Measurements from ENCODE around the gene RPTOR. TPM values are rescaled to one million over a fixed set of nuclear protein-coding genes. Genes with fewer than 3 reads are reported as not detected.

Gene RPTOR
- polyA plus RNA-seq, 1 donor from 2014 or later: 9.9 TPM

DNA sequence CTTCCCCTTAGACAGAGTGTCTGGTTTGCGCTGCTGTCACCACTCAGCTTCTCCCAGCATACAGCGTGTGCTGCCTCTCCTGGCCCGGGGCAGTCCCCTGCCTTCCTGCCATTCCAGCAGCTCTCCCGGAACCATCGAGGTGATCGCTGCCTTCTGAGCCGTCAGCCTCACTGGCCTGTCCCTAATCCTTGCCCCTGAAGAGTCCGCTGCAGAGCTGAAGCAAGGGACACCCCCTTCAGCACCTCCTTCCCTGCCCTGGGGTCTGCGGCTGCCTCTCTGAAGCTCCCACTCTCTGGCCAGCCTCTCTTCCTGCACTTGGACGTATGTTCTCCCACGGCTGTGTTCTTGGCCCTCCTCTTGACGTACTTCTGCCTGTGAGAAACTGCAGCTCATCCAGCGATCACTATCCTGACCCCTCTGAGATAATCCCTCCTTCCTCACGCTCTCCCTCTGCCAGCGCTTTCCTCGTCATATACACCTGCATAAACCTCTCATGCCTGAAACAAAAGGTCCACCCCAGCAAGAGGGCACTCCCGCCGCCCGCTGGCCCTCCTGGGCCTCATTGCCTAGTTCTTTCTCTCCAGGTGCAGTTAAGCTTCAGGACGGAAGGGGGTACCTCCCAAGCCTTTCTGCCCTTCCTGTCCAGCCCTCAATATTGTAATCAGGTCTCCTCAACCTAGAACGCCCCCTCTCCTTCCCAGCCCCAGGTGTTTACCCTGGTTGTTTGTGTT is 226.4 kb downstream of the RPTOR start:
- Mint-ChIP-seq H3K36me3 (peaks cover 13% of the 10 kb centered on the region), H3K27me3 (no peaks in the 10 kb centered on the region), H3K4me3 (no peak overlapping the region), H3K9me3 (no peaks in the 10 kb centered on the region), H3K4me1 (peaks cover 8 to 22% (median 17%) of the 10 kb centered on the region in 3 donors), H3K27ac (no peak overlapping the region)

DNA sequence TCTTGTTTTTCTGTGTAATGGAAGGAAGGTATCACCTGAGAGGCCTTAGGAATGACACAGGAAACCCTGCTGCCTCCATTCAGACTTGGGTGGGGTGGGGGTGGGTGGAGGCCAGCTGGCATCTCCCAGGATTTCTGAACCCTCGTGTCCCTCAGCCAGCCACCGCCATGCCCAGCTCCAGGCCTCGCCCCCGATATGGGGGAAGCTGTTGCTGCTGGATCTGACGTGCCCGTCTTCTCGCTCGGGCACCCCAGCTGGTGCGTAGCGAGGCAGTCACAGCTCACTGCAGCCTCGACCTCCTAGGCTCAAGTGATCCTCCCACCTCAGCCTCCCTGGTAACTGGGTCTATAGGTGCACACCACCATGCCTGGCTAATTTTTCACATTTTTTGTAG is 227.0 kb downstream of the RPTOR start:
- H3K9me3 Mint-ChIP-seq: no peaks in the 10 kb centered on the region
- peaks cover 8 to 22% (median 17%) of the 10 kb centered on the region in 3 donors for H3K4me1 Mint-ChIP-seq
- peak overlapping the region in 1 of 4 donors; percentile 52 for H3K4me3 Mint-ChIP-seq
- H3K27ac Mint-ChIP-seq: no peak overlapping the region
- H3K36me3 Mint-ChIP-seq: peaks cover 13% of the 10 kb centered on the region
- H3K27me3 Mint-ChIP-seq: no peaks in the 10 kb centered on the region

DNA sequence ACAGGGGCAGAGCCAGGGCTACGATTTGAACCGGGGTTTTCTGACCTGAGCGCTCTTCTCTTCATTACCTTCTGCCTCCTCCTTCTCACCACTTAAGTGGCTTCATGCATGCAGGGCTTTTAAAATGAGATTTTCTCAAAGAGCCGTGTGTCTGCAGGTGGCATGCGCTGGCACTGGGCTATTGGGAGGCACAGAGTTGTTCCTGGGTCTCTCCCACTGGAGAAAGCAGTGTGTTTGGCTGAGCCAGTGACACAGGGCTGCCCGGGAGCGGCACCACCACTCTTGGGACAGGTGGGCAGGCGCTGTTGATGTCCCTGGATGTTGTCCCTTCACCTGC is 228.2 kb downstream of the RPTOR start:
- no peaks in the 10 kb centered on the region for H3K9me3 Mint-ChIP-seq
- no peak overlapping the region for H3K27ac Mint-ChIP-seq
- H3K4me3 Mint-ChIP-seq: no peak overlapping the region
- peaks cover 8 to 22% (median 17%) of the 10 kb centered on the region in 3 donors for H3K4me1 Mint-ChIP-seq
- peaks cover 19% of the 10 kb centered on the region for H3K36me3 Mint-ChIP-seq
- H3K27me3 Mint-ChIP-seq: no peaks in the 10 kb centered on the region

DNA sequence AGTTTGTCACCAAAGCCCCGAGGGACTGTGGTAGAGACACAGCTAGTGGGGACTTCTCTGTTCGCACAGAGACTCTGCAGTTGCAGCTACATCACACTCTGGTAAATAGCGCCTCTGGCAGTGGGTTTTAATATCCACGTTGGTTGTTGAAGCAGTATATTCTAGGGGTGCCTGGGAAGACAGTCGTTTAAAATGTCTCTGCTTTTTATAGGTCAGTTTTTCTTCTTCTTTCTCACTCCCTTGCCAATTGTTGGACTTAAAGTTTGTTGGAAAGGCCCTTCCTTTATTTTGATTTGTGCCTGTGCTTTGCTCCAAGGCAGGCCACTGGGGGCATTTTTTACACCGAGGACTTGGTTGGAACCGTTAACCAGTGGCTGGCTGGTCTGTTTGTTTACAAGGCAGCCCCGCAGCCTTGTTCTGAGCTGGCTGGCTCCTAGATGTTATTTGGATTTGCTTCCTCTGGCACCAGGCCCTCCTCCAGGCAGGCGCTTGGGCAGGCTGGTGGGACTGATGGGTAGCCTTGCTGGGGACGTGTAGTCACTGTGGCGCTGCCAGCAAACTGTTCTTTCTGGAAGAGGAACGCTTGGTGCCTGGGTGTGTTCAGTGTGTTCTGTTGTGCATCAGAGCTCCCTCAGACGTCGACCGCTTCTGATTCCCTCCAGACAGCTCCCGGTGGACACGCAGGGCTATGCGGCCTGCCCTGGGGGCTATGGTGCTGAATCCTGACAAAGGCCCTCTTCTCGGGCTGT is 228.8 kb downstream of the RPTOR start:
- Mint-ChIP-seq H3K36me3 (peaks cover 21% of the 10 kb centered on the region), H3K4me3 (no peak overlapping the region), H3K27ac (no peak overlapping the region), H3K4me1 (peaks cover 8 to 27% (median 17%) of the 10 kb centered on the region in 3 donors), H3K9me3 (no peaks in the 10 kb centered on the region), H3K27me3 (no peaks in the 10 kb centered on the region)

DNA sequence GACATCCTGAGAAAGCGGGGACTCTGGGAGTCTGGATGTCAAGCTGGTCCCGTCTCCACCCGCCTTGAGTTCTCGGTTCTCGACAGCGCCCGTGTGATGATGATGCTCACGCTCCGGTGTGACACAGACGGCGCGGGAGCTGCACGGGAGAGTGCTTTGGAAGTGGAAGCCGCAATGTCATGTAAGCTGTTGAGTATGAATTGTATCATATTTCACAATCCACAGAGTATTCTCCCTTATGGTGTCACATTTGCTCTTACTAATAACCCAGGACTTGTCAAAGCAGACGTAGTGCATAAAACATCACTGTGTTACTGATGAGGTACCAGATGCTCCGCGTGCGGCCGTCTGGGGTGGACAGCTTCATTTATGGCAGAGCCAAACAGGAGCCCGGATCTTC is 229.5 kb downstream of the RPTOR start:
- Mint-ChIP-seq H3K27me3 (no peaks in the 10 kb centered on the region), H3K9me3 (no peaks in the 10 kb centered on the region), H3K4me3 (peak overlapping the region in 1 of 4 donors; percentile 18), H3K36me3 (peaks cover 21% of the 10 kb centered on the region), H3K4me1 (peaks cover 8 to 27% (median 17%) of the 10 kb centered on the region in 3 donors), H3K27ac (no peak overlapping the region)

DNA sequence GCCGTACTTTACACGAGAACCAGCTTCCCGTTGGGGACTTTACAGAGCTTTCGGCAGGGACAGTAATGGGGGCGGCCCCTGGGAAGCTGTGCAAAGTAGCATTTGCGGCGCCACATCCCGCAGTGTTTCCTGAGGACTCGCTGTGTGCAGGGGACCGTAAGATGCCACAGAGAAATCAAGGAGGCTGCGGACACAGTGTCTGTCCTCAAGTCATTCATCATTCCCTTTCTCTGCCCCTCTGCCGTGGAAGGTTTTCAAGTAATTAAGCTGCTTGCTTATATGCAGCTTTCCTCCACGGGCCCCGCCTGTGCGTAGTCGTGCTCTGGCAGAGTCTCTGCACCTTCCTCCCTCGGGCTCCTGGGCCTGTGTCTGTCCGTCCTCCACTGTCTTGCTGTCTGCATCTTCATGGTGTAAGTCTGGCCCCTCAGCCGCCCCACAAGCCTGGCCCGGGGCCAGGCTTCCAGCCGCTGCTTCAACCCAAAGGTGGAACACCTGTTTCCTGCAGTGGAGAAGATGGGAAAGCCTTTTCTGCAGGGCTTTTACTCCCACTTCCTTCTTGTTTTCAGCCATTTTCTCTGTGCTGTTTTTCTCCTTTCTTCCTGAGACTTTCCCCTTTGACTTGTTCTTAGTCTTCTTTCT is 230.1 kb downstream of the RPTOR start:
- H3K4me3 Mint-ChIP-seq: peak overlapping the region; percentile 10 to 92 (median 58)
- peaks cover 8 to 27% (median 17%) of the 10 kb centered on the region in 3 donors for H3K4me1 Mint-ChIP-seq
- H3K36me3 Mint-ChIP-seq: peaks cover 21% of the 10 kb centered on the region
- H3K27me3 Mint-ChIP-seq: no peaks in the 10 kb centered on the region
- H3K9me3 Mint-ChIP-seq: no peaks in the 10 kb centered on the region
- peak overlapping the region in 1 of 3 donors; percentile 18 for H3K27ac Mint-ChIP-seq

DNA sequence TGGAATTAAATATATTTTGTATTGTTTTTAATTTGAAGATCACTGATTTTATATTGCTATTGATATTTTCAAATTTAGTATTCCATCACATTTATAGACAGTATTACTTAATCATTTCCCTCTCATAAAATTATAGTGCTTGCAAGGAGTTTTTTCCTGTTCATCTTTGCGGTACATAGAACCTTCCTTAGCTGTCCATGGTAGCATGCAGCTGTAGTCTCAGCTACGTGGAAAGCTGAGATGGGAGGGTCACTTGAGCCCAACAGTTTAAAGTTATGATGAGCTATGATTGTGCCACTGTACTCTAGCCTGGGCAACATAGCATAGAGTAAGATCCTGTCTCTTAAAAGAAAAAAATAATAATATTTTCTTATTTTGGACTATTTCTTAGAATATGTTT is 231.2 kb downstream of the RPTOR start:
- Mint-ChIP-seq H3K4me1 (peaks cover 19 to 35% (median 24%) of the 10 kb centered on the region in 3 donors), H3K9me3 (no peaks in the 10 kb centered on the region), H3K4me3 (no peak overlapping the region), H3K27me3 (no peaks in the 10 kb centered on the region), H3K27ac (peak overlapping the region in 1 of 3 donors; percentile 60), H3K36me3 (peaks cover 17% of the 10 kb centered on the region)

DNA sequence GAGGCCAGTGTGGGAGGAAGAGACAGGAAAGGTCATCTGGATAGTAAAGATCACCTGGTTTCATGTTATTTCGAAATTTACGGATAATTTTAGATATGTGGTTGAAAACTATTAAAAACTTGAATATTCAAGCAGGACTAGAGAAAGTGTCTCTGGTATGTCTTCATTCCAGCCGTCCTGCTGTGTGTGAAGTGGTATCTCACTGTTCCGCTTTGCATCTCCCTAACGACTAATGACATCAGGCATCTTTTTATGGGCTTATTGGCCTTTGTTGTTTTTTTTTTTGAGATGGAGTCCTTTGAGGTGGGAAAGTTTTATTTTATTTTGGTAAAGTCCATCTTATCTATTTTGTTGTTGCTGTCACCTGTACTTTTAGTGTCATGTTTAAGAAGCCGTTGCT is 232.6 kb downstream of the RPTOR start:
- Mint-ChIP-seq H3K27ac (no peak overlapping the region), H3K9me3 (no peaks in the 10 kb centered on the region), H3K27me3 (no peaks in the 10 kb centered on the region), H3K4me1 (peaks cover 20 to 37% (median 26%) of the 10 kb centered on the region in 3 donors), H3K4me3 (no peak overlapping the region), H3K36me3 (peaks cover 13% of the 10 kb centered on the region)

DNA sequence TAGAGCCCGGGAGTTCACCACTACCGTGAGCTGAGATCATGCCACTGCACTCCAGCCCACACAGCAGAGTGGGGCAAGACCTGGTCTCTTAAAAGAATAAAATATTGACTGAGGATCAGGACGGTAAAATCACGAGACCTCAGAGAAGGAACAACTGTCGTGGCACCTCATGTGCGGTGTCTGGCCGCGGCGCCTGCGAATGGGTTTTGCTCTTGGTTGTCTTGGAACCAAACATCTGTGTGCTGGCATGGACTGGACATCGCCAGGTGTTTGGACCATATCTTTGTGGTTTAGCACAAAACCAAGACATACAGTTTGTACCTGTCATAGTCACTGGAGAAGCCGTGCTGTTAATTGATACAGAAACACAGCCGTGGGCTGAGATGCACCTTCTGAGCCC is 234.1 kb downstream of the RPTOR start:
- Mint-ChIP-seq H3K36me3 (peaks cover 13% of the 10 kb centered on the region), H3K9me3 (no peaks in the 10 kb centered on the region), H3K27me3 (no peaks in the 10 kb centered on the region), H3K4me1 (peaks cover 25 to 38% (median 31%) of the 10 kb centered on the region in 3 donors), H3K4me3 (no peak overlapping the region), H3K27ac (no peak overlapping the region)

DNA sequence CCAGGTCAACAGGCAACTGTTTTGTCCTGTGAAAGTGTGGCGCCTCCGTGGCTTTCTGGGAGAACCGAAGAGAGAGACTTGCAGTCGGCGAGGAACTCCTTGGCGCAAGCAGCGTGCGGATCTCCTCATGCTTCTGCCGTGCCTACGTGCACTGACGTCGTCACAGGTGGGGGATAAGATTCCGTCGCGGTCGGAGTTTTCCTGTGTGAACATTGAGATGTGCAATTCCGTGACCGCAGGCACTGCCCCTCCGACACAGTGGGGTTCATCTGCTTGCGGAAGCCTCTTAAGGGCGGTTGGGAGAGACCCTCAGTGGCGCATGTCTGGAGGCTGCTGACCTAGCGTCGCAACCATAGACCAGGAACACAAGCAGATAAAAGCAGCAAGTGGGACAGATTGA is 234.7 kb downstream of the RPTOR start:
- peaks cover 13% of the 10 kb centered on the region for H3K36me3 Mint-ChIP-seq
- H3K27ac Mint-ChIP-seq: peak overlapping the region in 1 of 3 donors; percentile 53
- no peaks in the 10 kb centered on the region for H3K27me3 Mint-ChIP-seq

DNA sequence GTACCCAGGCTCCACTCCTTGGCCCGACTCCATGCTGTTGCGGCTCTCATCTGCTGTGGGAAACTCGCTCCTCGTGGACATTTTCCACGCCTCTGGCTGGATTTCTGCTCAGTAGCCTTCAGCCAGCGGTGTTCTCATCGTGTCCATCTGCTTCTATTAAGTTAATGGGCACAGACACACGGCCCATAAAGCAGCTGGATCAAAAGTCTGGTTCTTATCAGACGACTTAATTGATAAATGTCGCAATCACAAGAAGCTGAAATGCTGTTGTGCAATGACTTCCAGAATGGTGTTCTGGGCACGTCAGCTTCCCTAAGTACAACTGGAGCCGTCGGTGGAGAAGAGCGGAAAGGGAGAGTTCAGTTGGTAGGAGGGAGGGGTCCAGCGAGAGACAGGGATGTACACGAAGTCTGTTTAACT is 235.3 kb downstream of the RPTOR start:
- Mint-ChIP-seq H3K4me3 (peak overlapping the region in 3 of 4 donors; percentile 11 to 86 (median 53)), H3K4me1 (peaks cover 22 to 28% (median 22%) of the 10 kb centered on the region in 3 donors), H3K36me3 (peaks cover 13% of the 10 kb centered on the region), H3K27me3 (no peaks in the 10 kb centered on the region), H3K27ac (peak overlapping the region in 1 of 3 donors; percentile 8), H3K9me3 (no peaks in the 10 kb centered on the region)

More for the DNA sequence above, 234.7 kb downstream of the RPTOR start:
- Mint-ChIP-seq H3K4me1 (peaks cover 25 to 34% (median 29%) of the 10 kb centered on the region in 3 donors), H3K4me3 (no peak overlapping the region), H3K9me3 (no peaks in the 10 kb centered on the region)

DNA sequence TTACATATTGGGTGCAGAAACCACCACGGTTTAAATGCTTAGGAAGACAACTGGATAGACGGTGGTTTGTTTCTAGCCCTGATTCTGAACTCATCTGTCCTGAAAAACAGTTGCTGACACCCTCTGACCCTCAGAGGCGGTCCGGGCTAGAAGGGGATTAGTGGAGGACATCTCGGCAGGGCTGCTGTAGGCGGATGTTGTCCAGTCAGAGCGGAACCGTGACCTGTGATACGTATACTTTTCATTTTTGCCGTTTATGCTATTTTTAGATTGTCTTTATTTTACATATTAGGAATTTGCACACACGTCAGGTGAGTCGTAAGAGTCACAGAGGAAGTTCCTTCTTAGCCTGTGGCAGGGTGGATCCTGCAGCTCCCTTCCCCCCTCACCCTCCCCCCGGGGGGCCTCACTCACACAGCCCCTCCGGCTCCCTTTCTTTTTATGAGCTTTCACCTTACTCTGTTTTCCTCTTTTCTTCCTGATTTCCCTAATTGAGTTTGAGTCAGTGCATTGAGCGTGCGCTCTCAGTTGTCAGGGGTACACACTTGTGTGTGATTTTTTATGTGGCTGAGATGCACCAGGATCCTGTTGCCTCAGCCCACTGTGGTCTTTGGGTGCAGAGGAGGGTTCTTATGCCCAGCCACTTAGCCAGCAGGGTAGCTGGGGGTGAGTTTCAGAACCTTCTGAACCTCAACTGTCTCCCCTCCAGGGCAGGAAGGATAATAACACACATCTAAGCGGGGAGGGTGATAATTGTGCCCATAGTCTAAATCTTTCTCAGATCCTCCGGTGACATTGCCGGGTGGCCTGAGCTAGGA is 236.0 kb downstream of the RPTOR start:
- Mint-ChIP-seq H3K27ac (peak overlapping the region in 2 of 3 donors; percentile 8 to 50), H3K36me3 (peaks cover 10% of the 10 kb centered on the region), H3K4me3 (peak overlapping the region; percentile 11 to 86 (median 50)), H3K4me1 (peaks cover 18 to 23% (median 19%) of the 10 kb centered on the region in 3 donors), H3K27me3 (no peaks in the 10 kb centered on the region), H3K9me3 (no peaks in the 10 kb centered on the region)

DNA sequence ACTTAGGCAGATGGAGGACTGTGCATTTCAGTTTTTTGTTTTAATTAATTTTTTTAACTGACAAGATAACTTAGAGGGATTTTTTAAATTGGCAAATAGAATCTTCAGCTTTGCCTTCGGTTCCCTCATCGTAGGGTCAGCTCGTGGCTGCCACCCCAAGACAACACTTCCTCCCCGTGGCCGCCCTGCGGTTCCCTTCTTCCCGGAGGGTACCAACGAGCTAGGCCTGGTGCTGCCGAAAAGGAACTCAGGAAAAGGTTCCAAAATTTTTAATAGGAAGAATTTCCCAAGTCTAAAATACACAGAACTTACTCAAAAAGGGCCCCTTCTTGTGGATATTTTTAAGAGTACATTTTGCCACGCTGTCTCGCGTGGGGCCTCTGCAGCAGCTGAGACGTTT is 236.6 kb downstream of the RPTOR start:
- Mint-ChIP-seq H3K27me3 (no peaks in the 10 kb centered on the region), H3K9me3 (no peaks in the 10 kb centered on the region), H3K4me1 (peaks cover 18 to 23% (median 21%) of the 10 kb centered on the region in 3 donors), H3K36me3 (peaks cover 10% of the 10 kb centered on the region), H3K4me3 (peak overlapping the region in 2 of 4 donors; percentile 46 to 60), H3K27ac (peak overlapping the region in 2 of 3 donors; percentile 8 to 50)

DNA sequence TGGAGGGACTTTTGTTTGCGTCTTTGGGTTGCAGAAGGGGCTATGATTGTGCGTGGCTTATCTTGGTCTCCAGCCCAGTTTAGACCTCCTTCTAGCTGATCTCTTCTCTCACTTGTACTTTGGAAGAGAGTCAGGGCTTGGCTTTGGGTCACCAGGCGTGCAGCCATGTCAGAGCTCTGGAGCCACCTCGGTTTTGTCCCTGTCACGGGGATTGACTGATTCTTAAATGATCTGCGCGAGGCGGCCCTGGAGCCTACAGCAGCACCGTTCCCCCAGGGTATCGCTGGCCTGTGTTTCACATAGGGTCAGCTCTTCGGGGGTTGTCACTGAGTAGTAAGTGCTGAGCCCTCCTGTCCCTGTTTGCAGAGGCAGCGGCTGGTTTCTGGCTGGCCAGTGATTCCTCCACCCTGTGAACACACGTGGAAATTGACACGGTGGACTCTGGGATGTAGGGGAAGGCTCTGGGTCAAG is 237.2 kb downstream of the RPTOR start:
- H3K4me3 Mint-ChIP-seq: no peak overlapping the region

More for the DNA sequence above, 237.2 kb downstream of the RPTOR start:
- H3K9me3 Mint-ChIP-seq: no peaks in the 10 kb centered on the region
- no peaks in the 10 kb centered on the region for H3K27me3 Mint-ChIP-seq
- peak overlapping the region in 1 of 3 donors; percentile 53 for H3K27ac Mint-ChIP-seq
- peaks cover 18 to 23% (median 21%) of the 10 kb centered on the region in 3 donors for H3K4me1 Mint-ChIP-seq
- H3K36me3 Mint-ChIP-seq: peaks cover 10% of the 10 kb centered on the region
